ENCODE results near the gene STIM1.

Gene STIM1

GRCh38 chr11:3956038-3956437, 100.6 kb downstream of the STIM1 start:
- no peak for DNase-seq

GRCh38 chr11:3956748-3957147, 101.3 kb downstream of the STIM1 start:
- no peak for DNase-seq

- no peak for DNase-seq
These were observed 102.0 kb downstream of the STIM1 start for GRCh38 chr11:3957437-3957836.

DNA sequence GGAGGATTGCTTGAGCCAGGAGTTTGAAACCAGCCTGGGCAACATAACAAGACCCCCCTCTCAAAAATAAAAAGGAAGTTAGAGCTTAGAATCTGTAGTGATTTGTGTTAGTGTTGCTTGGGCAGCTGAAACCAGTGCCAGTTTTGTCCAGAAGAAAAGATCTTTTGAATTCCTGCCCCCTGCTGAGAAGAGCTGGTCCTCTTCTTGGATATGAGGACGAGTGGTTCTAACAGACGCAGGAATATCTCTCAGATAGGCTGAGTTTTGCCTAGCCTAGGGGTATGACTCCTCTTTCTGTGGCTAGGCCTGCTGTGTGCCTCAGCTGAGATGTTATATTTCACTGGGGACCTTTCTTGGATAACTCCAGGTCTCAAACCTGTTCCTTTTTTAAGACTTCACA, 102.8 kb downstream of the STIM1 start:
- DNase-seq = no peak

DNA sequence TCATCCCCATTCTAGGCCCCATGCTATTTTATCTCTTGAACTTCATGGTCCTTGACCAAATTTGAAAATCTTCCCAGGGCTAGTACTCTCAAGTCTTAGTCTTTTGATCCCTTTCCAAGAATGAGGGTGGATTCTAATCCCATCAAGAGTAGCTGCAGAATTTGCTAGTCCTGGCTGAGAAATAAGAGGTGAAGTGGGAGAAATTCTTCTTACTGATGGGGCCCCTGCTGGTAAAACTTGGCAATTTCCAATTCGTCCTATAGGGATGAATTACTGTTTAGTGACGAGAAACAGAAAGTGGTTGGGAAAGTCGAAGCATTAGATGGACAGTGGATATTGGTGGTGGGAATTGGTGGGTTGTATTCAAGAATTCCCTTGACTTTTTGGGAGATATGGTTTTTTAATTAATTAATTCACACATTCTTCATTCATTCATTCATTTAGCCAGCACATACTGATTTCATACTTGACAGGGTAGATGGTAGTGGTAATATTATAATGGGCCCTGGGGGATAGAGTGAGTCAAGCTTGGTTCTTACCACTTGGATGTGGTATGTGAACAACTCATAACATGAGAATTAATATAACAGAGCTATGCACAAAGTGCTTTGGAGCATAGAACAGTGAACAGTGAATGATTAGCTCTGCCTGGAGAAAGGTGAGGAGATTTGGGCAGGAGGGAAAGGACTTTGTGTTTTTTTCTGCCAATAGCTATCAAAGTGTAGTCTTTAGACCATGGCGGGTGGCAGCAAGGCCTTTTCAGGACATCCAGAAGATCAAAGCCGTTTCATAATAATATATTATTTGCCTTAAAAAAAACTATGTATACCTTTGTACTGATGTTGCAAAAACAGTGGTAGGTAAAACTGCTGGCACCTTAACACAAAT, 103.8 kb downstream of the STIM1 start:
- no peak for DNase-seq

- DNase-seq = no peak
These were observed 104.4 kb downstream of the STIM1 start for GRCh38 chr11:3959903-3960265.

DNA sequence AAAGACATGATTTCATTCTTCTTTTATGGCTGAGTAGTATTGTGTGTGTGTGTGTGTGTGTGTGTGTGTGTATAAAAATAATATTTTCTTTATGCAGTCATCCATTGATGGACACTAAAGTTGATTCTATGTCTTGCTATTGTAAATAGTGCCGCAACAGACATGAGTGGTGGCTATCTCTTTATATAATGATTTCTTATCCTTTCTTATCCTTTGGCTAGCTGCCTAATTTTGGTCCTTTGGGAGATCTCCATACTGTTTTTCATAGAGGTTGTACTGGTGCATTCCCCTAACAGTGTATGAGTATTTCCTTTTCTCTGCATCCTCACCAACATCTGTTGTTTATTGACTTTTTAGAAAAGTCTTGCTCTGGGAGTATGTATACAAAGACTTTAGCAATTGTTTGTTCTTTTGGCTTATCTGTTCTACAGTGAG, 107.0 kb downstream of the STIM1 start:
- DNase-seq = no peak

DNA sequence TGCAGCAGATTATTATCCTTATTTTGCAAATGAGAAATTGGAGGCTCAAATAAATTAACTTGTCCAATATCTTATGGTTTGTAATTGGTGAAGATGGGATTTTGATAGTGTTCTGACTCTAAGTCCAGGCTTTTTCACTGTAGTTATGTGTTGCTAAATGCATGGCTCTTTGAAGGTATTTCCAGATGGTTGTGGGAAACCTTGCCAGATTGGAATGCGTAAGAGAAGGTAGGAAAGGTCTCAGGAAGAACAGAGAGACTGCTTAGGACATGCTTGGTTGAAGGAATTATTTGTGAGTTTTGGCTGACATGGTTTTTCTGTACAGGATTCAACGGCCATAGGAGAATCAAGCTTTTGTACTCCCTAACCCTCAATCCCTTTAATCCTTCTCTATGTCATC, 108.6 kb downstream of the STIM1 start:
- no peak for DNase-seq

GRCh38 chr11:3964935-3965604, 109.6 kb downstream of the STIM1 start:
- DNase-seq = no peak

GRCh38 chr11:3967695-3968094, 112.2 kb downstream of the STIM1 start:
- DNase-seq = no peak

DNA sequence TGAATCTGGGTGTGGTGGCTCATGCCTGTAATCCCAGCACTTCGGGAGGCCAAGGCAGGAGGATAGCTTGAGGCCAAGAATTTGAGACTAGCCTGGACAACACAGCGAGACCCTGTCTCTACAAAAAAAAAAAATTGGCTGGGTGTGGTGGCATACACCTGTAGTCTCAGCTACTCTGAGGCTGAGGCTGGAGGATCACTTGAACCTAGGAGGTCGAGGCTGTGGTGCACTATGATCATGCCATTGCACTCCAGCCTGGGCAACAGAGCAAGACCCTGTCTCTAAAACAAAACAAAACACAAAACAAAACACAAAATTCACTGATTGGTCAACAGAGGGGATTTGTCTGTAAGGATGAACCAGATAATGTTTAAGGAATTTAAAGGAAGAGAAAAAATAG, 113.7 kb downstream of the STIM1 start:
- DNase-seq = no peak

GRCh38 chr11:3969613-3970012, 114.1 kb downstream of the STIM1 start:
- DNase-seq = no peak

GRCh38 chr11:3970108-3970507, 114.6 kb downstream of the STIM1 start:
- no peak for DNase-seq

- DNase-seq = no peak
These were observed 116.4 kb downstream of the STIM1 start for GRCh38 chr11:3971756-3972404.

DNA sequence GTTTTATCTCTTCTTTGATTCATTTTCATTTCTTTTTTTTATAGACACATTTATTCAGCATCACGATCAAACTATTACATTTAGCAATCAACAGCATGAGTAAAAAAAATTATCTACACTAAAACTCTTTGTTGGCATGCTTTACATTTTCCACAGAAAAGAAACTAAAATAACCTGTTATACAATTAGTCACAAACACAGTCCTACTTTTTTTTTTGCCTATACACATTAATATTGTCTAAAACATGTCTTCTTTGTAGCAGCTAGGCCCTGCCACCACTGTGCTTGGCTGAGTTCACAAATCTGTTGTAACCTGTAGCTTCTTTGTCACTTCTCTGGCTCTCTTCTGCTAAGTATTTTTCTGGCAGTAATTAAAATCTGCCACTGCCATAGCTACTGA, 117.0 kb downstream of the STIM1 start:
- no peak for DNase-seq

DNA sequence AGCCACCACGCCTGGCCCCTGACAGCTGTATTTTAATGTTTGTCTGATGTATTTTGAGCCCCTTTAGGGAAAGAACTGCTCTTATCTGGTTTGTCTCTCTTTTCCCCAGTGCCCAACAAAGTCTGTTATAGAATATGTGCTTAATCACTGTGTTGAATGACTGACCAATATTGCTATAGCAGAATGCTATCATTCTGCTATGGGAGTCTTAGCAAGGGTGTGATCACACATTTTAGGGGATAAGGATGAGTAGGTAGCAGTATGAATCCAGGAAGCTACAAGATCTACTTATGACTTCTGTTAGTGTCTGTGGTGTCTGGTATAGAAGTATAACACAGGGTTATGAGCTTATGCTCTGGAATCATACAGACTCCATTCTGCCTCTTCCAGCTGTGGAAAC, 121.6 kb downstream of the STIM1 start:
- no peak for DNase-seq

GRCh38 chr11:3981084-3981633, 125.7 kb downstream of the STIM1 start:
- no peak for DNase-seq

DNA sequence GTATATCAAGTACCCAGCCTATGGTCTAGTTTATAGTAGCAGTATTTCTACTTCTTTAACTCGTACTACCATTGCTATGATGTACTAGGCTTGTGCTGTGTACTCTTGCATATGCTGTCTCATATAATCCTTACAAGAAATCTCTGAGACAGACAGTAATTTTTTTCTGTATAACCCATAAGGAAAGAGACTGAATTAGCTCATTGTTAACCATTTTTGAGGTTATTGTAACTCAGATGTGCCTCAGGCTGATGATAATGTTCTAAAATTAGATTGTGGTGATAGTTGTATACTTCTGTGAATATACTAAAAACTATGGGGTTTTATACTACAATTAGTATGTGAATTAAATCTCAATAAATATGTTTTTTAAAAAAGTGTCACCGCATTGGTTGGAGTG, 127.0 kb downstream of the STIM1 start:
- DNase-seq = no peak

- DNase-seq = no peak
These were observed 127.6 kb downstream of the STIM1 start for GRCh38 chr11:3983101-3983500.

DNA sequence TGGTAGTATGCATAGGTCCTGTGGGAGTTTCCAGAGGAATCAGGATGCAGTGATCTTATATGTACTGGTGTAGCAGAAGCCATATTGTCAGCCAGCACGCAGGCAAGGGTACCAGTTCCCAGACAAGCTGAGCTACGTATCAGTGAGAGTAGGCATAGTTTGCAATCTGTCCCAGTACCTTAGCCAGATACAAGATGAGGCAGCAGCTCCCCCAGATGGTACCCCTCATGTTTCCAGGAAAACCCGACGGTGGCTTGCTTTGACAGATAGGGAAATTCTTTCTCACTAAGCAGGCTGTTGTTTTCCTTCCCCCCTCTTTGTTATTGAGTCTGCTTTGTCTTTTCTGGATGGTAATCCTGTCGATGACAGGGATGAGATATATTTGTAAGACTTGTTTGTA, 129.4 kb downstream of the STIM1 start:
- no peak for DNase-seq

DNA sequence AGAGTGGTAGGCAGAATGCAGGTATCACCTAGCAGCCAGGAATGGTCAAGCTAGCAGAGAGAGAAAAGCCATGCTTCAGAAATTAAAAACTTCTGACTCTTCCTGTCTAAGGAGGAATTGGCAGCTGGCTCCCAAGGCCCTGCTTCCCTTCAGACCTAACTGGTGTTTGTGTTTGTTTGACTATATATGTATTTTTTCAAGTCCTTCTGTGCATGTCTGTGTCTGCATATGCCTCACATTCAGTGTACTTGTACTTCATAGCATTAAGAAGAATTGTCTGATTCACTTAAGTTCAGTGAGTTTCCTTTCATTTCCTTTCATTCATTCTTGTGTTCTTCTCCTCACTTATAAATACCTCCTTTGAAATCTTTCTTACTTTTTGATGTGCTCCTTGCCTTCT, 130.2 kb downstream of the STIM1 start:
- no peak for DNase-seq

DNA sequence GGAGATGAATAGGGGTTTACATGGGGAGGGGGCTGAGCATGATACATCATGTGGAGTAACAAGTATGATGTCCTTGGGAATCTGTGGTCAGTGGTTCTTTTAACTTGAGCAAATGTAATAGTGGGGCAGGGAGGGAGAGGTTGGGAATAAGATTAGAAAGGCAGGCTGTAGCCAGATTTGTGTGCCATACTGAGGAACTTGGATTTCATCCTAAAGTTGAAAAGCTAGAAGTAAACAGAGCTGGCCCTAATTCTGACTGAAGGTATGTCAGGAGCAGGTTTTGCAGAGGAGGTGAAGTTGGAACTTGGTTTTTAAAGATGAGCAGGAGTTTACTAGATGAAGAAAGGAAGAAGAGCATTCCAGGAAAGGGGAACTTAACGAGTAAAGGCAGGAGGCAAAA, 130.8 kb downstream of the STIM1 start:
- DNase-seq = no peak

DNA sequence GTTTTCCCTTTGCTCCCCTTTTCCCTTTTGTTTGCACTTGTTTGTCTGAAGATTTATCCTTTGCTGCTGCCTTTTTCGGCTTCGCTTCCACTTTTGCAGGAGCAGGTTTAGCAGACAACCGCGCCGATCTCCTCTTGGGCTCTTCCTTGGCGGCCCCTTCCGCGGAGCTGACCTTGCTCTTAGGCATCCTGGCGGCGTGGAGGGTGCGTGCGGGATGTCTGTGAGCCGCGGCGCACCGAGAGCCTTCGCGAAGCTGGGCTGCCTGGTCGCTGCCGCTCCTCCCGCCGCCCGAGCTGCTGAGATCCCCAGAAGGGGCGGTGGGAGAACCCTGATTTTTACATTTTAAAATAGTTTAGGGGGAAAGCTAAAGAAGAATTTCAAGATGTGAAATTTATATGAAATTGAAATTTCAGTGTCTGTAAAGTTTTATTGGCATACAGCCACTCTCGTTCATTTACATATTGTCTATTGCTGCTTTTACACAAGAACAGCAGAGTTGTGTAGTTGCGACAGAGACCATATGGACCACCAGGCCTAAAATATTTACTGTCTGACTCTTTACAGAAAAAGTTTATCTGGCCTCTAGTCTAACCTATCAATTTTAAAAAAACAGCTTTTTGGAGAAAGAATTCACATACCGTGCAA, 133.9 kb downstream of the STIM1 start:
- no peak for DNase-seq

Measured in NCI-H1694 (cell line).